Type B pancreatic cell (in vitro differentiated cells): Measurements from ENCODE around the gene PLA2G4F. TPM values are rescaled to one million over a fixed set of nuclear protein-coding genes. Genes with fewer than 3 reads are reported as not detected.

Experiments used
- DNase-seq: peaks from one replicate; pipeline ENCODE4 v3.0.0; 2021; ENCODE audit warnings: mixed read lengths; ENCODE audit not compliant: unreplicated experiment; ENCODE audit errors: extremely low spot score
- H3K27ac Mint-ChIP-seq: 2 replicates; pipeline ENCODE4 v1.8.0; 2021; ENCODE audit warnings: mild to moderate bottlenecking, mixed read lengths
- H3K27me3 Mint-ChIP-seq: 2 replicates; pipeline ENCODE4 v1.8.0; 2021; ENCODE audit warnings: mixed read lengths
- H3K36me3 Mint-ChIP-seq: 2 replicates; pipeline ENCODE4 v1.8.0; 2021; ENCODE audit warnings: mixed read lengths
- H3K4me1 Mint-ChIP-seq: one replicate; pipeline ENCODE4 v1.8.0; 2021; ENCODE audit warnings: mixed read lengths; ENCODE audit not compliant: unreplicated experiment
- H3K4me3 Mint-ChIP-seq: 2 replicates; pipeline ENCODE4 v1.8.0; 2021; ENCODE audit warnings: mild to moderate bottlenecking, mixed read lengths
- H3K9me3 Mint-ChIP-seq: 2 replicates; pipeline ENCODE4 v1.8.0; 2021; ENCODE audit warnings: mixed read lengths
- total RNA-seq: library from RNA; stranded (reverse); gene quantifications from 2 replicates; pipeline ENCODE4 v1.2.1, GENCODE V29; 2021; ENCODE audit warnings: low replicate concordance
- TF ChIP-seq, protein P1 (sequence below): fragments of 200-600 bp; sonication (generic); conservative IDR thresholded peaks from 2 replicates; pipeline ENCODE4 v1.5.0; 2021; ENCODE audit warnings: antibody characterized with exemption, mild to moderate bottlenecking

The PLA2G4F gene
- total RNA-seq, 1 donor from 2014 or later = 1.1 TPM

DNA sequence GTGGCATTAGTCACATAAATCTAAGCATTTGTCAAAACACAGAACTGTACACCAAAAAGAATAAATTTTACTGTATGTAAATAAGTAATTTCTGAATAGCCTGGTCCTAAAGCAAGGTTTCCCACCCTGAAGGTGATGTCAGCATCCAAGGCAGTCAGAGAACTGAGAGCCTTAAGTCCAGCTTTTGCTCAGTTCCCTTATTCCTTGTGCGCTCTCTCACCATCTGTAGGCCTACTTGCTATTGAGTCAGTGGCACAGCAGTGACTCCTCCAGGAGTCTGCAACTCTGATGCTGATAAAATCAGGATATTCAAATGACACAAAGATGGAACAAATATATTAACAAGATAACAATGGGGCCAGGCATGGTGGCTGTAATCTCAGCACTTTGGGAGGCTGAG lies 29.4 kb upstream of the PLA2G4F start:
- Mint-ChIP-seq H3K4me1 (no peaks in the 10 kb centered on the region), H3K36me3 (peaks cover 29% of the 10 kb centered on the region), H3K9me3 (no peaks in the 10 kb centered on the region), H3K27ac (no peak overlapping the region), H3K27me3 (no peaks in the 10 kb centered on the region), H3K4me3 (no peak overlapping the region)
- no peak for DNase-seq
- TF ChIP-seq, protein P1, sequence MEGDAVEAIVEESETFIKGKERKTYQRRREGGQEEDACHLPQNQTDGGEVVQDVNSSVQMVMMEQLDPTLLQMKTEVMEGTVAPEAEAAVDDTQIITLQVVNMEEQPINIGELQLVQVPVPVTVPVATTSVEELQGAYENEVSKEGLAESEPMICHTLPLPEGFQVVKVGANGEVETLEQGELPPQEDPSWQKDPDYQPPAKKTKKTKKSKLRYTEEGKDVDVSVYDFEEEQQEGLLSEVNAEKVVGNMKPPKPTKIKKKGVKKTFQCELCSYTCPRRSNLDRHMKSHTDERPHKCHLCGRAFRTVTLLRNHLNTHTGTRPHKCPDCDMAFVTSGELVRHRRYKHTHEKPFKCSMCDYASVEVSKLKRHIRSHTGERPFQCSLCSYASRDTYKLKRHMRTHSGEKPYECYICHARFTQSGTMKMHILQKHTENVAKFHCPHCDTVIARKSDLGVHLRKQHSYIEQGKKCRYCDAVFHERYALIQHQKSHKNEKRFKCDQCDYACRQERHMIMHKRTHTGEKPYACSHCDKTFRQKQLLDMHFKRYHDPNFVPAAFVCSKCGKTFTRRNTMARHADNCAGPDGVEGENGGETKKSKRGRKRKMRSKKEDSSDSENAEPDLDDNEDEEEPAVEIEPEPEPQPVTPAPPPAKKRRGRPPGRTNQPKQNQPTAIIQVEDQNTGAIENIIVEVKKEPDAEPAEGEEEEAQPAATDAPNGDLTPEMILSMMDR = no peak

DNA sequence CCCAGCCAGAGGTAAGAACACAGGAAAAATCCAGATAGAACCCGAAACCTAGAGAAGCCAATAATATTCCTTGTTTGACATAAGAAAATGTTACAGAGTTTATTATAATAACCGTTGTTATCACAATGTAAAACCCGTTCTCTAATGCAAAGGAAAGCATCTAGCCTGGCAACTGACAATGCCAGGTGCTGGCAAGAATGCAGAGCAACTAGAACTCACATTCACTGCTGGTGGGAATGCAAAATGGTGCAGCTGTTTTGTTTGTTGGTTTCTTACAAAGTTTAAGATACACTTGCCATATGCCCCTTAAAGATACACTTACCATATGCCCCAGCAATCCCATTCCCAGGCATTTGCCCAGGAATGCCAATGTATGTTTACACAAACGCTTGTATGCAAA lies 28.3 kb upstream of the PLA2G4F start:
- no peak for DNase-seq
- Mint-ChIP-seq H3K36me3 (peaks cover 21% of the 10 kb centered on the region), H3K27ac (no peak overlapping the region), H3K27me3 (no peaks in the 10 kb centered on the region), H3K9me3 (no peaks in the 10 kb centered on the region), H3K4me1 (no peaks in the 10 kb centered on the region), H3K4me3 (no peak overlapping the region)
- TF ChIP-seq, protein P1 = no peak

DNA sequence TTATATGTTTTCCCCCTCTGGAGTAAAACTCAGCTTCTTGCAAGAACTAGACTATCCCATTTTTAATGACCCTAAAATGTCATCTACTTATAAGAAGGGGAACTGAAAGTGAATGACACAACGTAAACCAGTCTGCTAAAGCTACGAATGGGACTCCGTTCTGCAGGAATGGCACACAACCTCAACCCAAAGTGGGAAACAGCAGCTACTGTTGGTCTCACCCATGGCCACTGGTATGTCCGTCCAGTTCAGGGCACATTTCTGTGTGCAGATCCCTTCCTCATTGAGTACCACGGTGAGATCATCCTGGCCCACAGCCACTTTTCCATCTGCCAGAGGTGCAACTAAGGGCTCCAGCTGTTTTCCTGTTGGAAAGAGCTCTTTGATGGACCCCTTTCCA lies 27.9 kb upstream of the PLA2G4F start:
- Mint-ChIP-seq H3K27me3 (no peaks in the 10 kb centered on the region), H3K36me3 (peaks cover 21% of the 10 kb centered on the region), H3K27ac (no peak overlapping the region)

DNA sequence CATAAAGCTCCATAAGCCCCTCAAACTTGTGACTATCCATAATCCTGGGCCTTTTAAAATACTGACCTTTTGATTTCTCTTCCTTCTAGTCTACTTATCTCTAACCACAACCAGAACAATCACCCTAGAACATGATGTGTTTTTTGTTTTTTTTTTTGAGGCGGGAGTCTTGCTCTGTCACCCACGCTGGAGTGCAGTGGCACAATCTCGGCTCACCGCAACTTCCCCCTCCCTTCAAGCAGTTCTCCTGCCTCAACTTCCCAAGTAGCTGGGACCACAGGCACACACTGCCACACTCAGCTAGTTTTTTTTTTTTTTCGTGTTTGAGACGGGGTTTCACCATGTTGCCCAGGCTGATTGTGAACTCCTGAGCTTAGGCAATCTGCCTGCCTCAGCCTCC lies 26.5 kb upstream of the PLA2G4F start:
- peaks cover 21% of the 10 kb centered on the region for H3K36me3 Mint-ChIP-seq
- TF ChIP-seq, protein P1 = no peak
- no peak overlapping the region for H3K4me3 Mint-ChIP-seq
- no peak for DNase-seq
- no peaks in the 10 kb centered on the region for H3K9me3 Mint-ChIP-seq
- no peaks in the 10 kb centered on the region for H3K27me3 Mint-ChIP-seq
- H3K27ac Mint-ChIP-seq = no peak overlapping the region
- H3K4me1 Mint-ChIP-seq = no peaks in the 10 kb centered on the region

More for the DNA sequence above, 27.9 kb upstream of the PLA2G4F start:
- no peak overlapping the region for H3K4me3 Mint-ChIP-seq
- TF ChIP-seq, protein P1 = no peak
- no peaks in the 10 kb centered on the region for H3K4me1 Mint-ChIP-seq
- no peaks in the 10 kb centered on the region for H3K9me3 Mint-ChIP-seq
- DNase-seq = no peak

DNA sequence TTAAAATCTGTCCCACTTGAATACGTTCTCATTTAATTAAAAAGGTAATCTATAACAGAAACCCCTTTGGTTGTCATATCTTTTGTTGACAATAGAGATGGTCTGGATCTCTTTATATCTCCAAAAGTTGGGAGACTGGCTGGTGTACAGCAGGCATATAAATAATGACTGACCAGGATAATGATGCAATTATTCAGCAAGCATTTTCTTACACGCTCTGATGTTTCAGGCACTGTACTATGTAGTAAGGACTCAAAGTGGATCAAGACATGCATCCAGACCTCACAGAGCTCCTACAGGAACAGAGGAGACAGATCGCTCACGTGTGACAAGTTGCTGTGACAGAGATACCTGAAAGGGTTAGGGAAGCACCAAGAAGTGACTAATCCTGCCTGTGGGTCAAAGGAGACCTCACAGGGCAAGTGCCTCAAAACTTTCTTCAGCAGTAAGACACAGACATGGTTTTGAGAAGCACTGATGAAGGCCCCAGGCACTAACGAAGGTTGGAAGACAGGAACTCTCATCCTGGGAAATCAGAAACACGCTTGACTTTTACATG lies 26.0 kb upstream of the PLA2G4F start:
- H3K27me3 Mint-ChIP-seq = no peaks in the 10 kb centered on the region
- no peaks in the 10 kb centered on the region for H3K9me3 Mint-ChIP-seq
- TF ChIP-seq, protein P1 = no peak
- no peak for DNase-seq
- H3K27ac Mint-ChIP-seq = no peak overlapping the region
- H3K4me3 Mint-ChIP-seq = no peak overlapping the region
- H3K36me3 Mint-ChIP-seq = peaks cover 23% of the 10 kb centered on the region
- no peaks in the 10 kb centered on the region for H3K4me1 Mint-ChIP-seq

DNA sequence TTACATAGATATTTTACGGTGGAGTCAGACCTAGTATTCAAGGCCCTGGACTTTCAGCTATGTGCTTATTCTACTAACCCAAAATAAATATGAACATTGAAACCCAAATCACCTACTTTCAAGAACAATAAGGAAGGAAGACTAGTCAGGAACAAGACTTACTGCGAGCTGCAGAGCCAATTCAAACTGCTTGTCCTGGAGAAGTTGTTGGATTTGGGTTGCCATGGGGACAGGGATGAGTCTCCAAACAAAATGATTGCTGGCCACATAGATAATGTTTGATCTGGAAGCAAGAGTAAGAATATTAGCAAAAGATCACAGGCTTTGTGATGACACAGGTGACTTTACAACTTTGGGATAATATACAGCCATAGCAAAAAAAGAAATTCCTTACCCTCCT lies 21.6 kb upstream of the PLA2G4F start:
- H3K36me3 Mint-ChIP-seq = peaks cover 32% of the 10 kb centered on the region
- no peaks in the 10 kb centered on the region for H3K27me3 Mint-ChIP-seq
- H3K4me1 Mint-ChIP-seq = no peaks in the 10 kb centered on the region
- TF ChIP-seq, protein P1 = no peak
- H3K4me3 Mint-ChIP-seq = no peak overlapping the region
- DNase-seq = no peak
- no peaks in the 10 kb centered on the region for H3K9me3 Mint-ChIP-seq
- no peak overlapping the region for H3K27ac Mint-ChIP-seq
